ENCODE results near the gene FH. TPM values are rescaled to one million over a fixed set of nuclear protein-coding genes. Genes with fewer than 3 reads are reported as not detected.
A peak's percentile ranks its signal among the peaks of the same experiment; 100 is the strongest.

Gene FH
- total RNA-seq, 4 donors from 2014 or later, result 37.2 to 65.8 (median 45.2) TPM

- 93 to 95% methylated on average over 3 of the region's 3 CpGs for WGBS, 2 donors
These were observed 36.0 kb upstream of the FH start for GRCh38 chr1:241555526-241555925.

GRCh38 chr1:241553886-241554592 is 34.5 kb upstream of the FH start:
- no peak for DNase-seq (ENCODE audit: low spot score in 2 of 2)
- H3K4me3 ChIP-seq (ENCODE audit: low read depth, poor library complexity, severe bottlenecking), result no peak overlapping the region
- intact Hi-C loops (cut with DNase I; ENCODE audit: low total_unique reads), result no loop called here
- TF ChIP-seq POLR2A (IDR thresholded peaks at IDR 0.05), result no peak
- TF ChIP-seq, protein P1, sequence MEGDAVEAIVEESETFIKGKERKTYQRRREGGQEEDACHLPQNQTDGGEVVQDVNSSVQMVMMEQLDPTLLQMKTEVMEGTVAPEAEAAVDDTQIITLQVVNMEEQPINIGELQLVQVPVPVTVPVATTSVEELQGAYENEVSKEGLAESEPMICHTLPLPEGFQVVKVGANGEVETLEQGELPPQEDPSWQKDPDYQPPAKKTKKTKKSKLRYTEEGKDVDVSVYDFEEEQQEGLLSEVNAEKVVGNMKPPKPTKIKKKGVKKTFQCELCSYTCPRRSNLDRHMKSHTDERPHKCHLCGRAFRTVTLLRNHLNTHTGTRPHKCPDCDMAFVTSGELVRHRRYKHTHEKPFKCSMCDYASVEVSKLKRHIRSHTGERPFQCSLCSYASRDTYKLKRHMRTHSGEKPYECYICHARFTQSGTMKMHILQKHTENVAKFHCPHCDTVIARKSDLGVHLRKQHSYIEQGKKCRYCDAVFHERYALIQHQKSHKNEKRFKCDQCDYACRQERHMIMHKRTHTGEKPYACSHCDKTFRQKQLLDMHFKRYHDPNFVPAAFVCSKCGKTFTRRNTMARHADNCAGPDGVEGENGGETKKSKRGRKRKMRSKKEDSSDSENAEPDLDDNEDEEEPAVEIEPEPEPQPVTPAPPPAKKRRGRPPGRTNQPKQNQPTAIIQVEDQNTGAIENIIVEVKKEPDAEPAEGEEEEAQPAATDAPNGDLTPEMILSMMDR (IDR thresholded peaks at IDR 0.05), result no peak
- WGBS, 2 donors, result 85 to 92% methylated on average over 7 of the region's 7 CpGs

More at GRCh38 chr1:241555526-241555925, 36.0 kb upstream of the FH start:
- TF ChIP-seq, protein P1 (IDR thresholded peaks at IDR 0.05), result no peak
- no peak for TF ChIP-seq POLR2A (IDR thresholded peaks at IDR 0.05)
- no peak for DNase-seq (ENCODE audit: low spot score in 2 of 2)
- H3K4me3 ChIP-seq (ENCODE audit: low read depth, poor library complexity, severe bottlenecking), result no peak overlapping the region
- intact Hi-C loops (cut with DNase I; ENCODE audit: low total_unique reads), result no loop called here

DNA sequence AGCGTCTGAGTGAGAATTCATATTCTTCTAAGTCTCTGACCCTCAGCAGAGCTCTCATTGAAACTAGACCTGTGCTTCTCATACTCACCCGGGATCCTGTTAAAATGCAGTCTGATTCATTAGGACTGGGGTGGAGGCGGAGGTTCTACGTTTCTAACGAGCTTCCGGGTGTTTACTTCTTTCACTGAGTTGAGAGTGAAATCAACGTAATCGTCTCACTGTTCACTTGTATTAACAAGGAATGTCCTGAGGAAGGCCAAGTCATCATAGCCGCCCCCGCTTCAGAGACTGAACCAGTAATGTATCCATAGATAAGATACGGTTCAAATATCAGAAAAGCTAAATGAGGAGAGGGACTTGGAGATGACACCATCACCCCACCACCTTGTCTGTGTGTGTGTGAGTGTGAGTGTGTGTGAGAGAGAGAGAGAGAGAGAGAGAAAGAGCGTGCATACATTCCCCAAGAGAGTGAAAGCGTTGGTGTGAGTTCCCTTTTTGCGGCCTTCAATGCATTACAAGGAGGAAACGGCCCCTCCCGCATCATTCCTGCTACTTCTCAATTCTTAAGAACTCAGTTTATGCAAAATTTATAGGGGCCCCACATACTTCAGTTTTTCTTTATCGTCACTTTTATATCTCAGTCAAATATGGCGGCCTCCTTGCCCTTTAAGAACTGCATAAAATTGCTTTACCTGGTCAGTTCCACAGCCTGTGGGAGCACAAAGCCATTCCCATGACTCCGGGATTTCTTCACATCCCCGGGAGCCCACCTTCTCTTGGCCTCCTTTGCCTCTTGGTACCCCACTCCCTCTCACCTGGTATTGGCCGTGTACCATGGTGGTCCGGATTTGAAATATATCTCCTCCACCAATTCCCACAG is 32.4 kb upstream of the FH start:
- H3K4me3 ChIP-seq (ENCODE audit: low read depth, poor library complexity, severe bottlenecking), result no peak overlapping the region
- TF ChIP-seq, protein P1 (IDR thresholded peaks at IDR 0.05), result no peak
- TF ChIP-seq POLR2A (IDR thresholded peaks at IDR 0.05), result no peak
- WGBS, 2 donors, result 80 to 83% methylated on average over 22 of the region's 22 CpGs
- intact Hi-C loops (cut with DNase I; ENCODE audit: low total_unique reads), result no loop called here
- peak in 1 of 2 donors; percentile 36 for DNase-seq (ENCODE audit: low spot score in 2 of 2)

DNA sequence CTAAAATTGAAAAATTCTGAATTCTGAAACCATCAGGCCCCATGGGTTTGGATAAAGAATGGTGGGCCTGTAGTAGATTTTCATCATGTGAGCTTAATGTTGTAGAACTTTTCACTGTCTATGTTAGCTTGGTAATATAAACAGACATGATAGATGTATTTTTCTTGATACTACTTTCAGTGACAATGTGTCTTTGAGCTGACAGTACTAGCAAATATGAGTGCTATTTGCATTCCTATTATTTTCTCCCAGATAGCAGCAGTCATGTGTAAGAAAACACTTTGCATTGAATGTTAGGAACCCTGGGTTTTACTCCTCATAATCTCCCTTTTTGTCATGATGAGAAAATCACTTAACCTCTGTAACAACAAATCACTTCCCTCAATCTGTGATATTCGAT is 30.8 kb upstream of the FH start:
- DNase-seq (ENCODE audit: low spot score in 2 of 2), result no peak
- intact Hi-C loops (cut with DNase I; ENCODE audit: low total_unique reads), result no loop called here
- 78 to 80% methylated on average over 1 of the region's 1 CpG for WGBS, 2 donors
- H3K4me3 ChIP-seq (ENCODE audit: low read depth, poor library complexity, severe bottlenecking), result no peak overlapping the region
- TF ChIP-seq POLR2A (IDR thresholded peaks at IDR 0.05), result no peak
- TF ChIP-seq, protein P1 (IDR thresholded peaks at IDR 0.05), result no peak

GRCh38 chr1:241548008-241548407 is 28.5 kb upstream of the FH start:
- DNase-seq (ENCODE audit: low spot score in 2 of 2), result no peak
- 67 to 88% methylated on average over 2 of the region's 2 CpGs for WGBS, 2 donors
- TF ChIP-seq, protein P1 (IDR thresholded peaks at IDR 0.05), result no peak
- TF ChIP-seq POLR2A (IDR thresholded peaks at IDR 0.05), result no peak
- H3K4me3 ChIP-seq (ENCODE audit: low read depth, poor library complexity, severe bottlenecking), result no peak overlapping the region
- intact Hi-C loops (cut with DNase I; ENCODE audit: low total_unique reads), result no loop called here

Measured in lower leg skin (tissue), 4 donors.